ENCODE measurements around the gene PLEKHM3. TPM values are rescaled to one million over a fixed set of nuclear protein-coding genes. Genes with fewer than 3 reads are reported as not detected.

Gene PLEKHM3
- polyA plus RNA-seq, 2 of the 4 experiments (the other 2 are of a cell fraction), result 2.9 to 6.5 TPM

GRCh38 chr2:207867905-207868304 is 157.4 kb downstream of the PLEKHM3 start:
- Histone ChIP-seq H3K4me2 (no peak overlapping the region), H3K4me1 (peaks cover 41% of the 10 kb centered on the region), H3K27ac (peak overlapping the region; percentile 7 to 83; a peak in 3 of 6 replicates), H3K4me3 (no peak overlapping the region), H3K9me3 (no peaks in the 10 kb centered on the region)
- TF ChIP-seq ZNF302 (CRISPR knock-in tag; IDR thresholded peaks at IDR 0.05) (no peak), KDM1A (IDR thresholded peaks at IDR 0.05; ENCODE audit: low read depth) (no peak), USF2 (IDR thresholded peaks at IDR 0.05) (no peak), MAFK (IDR thresholded peaks at IDR 0.05; ENCODE audit: partially characterized antibody) (no peak), KDM5A (IDR thresholded peaks at IDR 0.05) (no peak), CEBPB (IDR thresholded peaks at IDR 0.05) (no peak), JUNB (IDR thresholded peaks at IDR 0.05) (no peak), ATOH8 (CRISPR knock-in tag; IDR thresholded peaks at IDR 0.05; ENCODE audit: low read depth) (no peak), E2F6 (IDR thresholded peaks at IDR 0.05; ENCODE audit: borderline replicate concordance, low read depth) (no peak), NFE2L2 (conservative IDR thresholded peaks at IDR 0.05; ENCODE audit: low read length) (no peak), NR3C1 (IDR thresholded peaks at IDR 0.05) (no peak), CHD4 (IDR thresholded peaks at IDR 0.05; ENCODE audit: borderline replicate concordance) (no peak), PHF8 (IDR thresholded peaks at IDR 0.05; ENCODE audit: borderline replicate concordance, low read depth) (no peak), NPAS2 (CRISPR knock-in tag; IDR thresholded peaks at IDR 0.05; ENCODE audit: borderline replicate concordance) (no peak), HOXB13 (CRISPR knock-in tag; IDR thresholded peaks at IDR 0.05; ENCODE audit: low read depth) (no peak), ZFP36 (IDR thresholded peaks at IDR 0.05; ENCODE audit: borderline replicate concordance, partially characterized antibody) (no peak)
- DNase-seq (ENCODE audit: low read depth in 1 of 2, low spot score in 1 of 2), result no peak
- ChIA-PET POLR2A (no interaction called here), CTCF (interaction anchor here (0.7 to 1.1 kb wide), 3 partner anchors 20 to 107 kb away, joined by 3 read pairs; no protein-coding TSS in a partner anchor)
- FAIRE-seq, result no peak
- ATAC-seq, result no peak
- WGBS (ENCODE audit: missing lambda C conversion rate), result 100% methylated on average over 1 of the region's 1 CpG

- no peak for ATAC-seq
- no peak for FAIRE-seq
Measured at GRCh38 chr2:207867056-207867455, 158.3 kb downstream of the PLEKHM3 start.

More at GRCh38 chr2:207867056-207867455, 158.3 kb downstream of the PLEKHM3 start:
- no peak for DNase-seq (ENCODE audit: low read depth in 1 of 2, low spot score in 1 of 2)
- H3K4me2 ChIP-seq, result no peak overlapping the region
- 90% methylated on average over 3 of the region's 3 CpGs for WGBS (ENCODE audit: missing lambda C conversion rate)
- no peak overlapping the region for H3K27ac ChIP-seq
- no peak overlapping the region for H3K4me3 ChIP-seq
- peaks cover 39% of the 10 kb centered on the region for H3K4me1 ChIP-seq
- TF ChIP-seq RNF2 (IDR thresholded peaks at IDR 0.05; ENCODE audit: borderline replicate concordance, low read depth) (no peak), EP300 (IDR thresholded peaks at IDR 0.05) (no peak), HEYL (CRISPR knock-in tag; IDR thresholded peaks at IDR 0.05) (no peak), HOXB13 (CRISPR knock-in tag; IDR thresholded peaks at IDR 0.05; ENCODE audit: low read depth) (no peak), RARB (CRISPR knock-in tag; IDR thresholded peaks at IDR 0.05) (no peak), TP53 (CRISPR knock-in tag; IDR thresholded peaks at IDR 0.05) (no peak), REST (IDR thresholded peaks at IDR 0.05) (no peak), RAD21 (conservative IDR thresholded peaks at IDR 0.05 in 1 of 2, IDR thresholded peaks at IDR 0.05 in 1 of 2) (no peak)
- H3K9me3 ChIP-seq, result no peaks in the 10 kb centered on the region
- CTCF ChIA-PET, result no interaction called here
- POLR2A ChIA-PET, result no interaction called here

All from A549 (cell line).